A172 (cell line): Measurements from ENCODE around the gene MIEF1. TPM values are rescaled to one million over a fixed set of nuclear protein-coding genes. Genes with fewer than 3 reads are reported as not detected.
"Not testable (repeated sequence)": the region's sequence is repeated elsewhere in the genome, so short reads cannot be mapped to it uniquely, and the experiment has no call there.

Experiments
- DNase-seq: peaks from one replicate; pipeline ENCODE4 v3.0.0-alpha.2; 2015; ENCODE audit warnings: low spot score
- total RNA-seq: library from RNA; depleted of rRNA; stranded (reverse); fragments of >200 nt; shearing (Covaris generic); gene quantifications from 2 replicates; pipeline ENCODE4 v1.2.3, GENCODE V29; 2014

Gene MIEF1
- total RNA-seq, 1 experiment from 2014 or later: 15.8 TPM

GRCh38 chr22:39489094-39490068, 12.7 kb upstream of the MIEF1 start:
- DNase-seq: no peak

- peak; percentile 59 for DNase-seq
These were observed 11.8 kb upstream of the MIEF1 start for GRCh38 chr22:39490135-39490798.

GRCh38 chr22:39490966-39491680, 11.0 kb upstream of the MIEF1 start:
- DNase-seq: no peak

GRCh38 chr22:39491696-39492095, 10.4 kb upstream of the MIEF1 start:
- DNase-seq: no peak

- DNase-seq: no peak
These were observed 9.9 kb upstream of the MIEF1 start for GRCh38 chr22:39492186-39492585.

- peak; percentile 52 for DNase-seq
These were observed 8.3 kb upstream of the MIEF1 start for GRCh38 chr22:39493759-39494158.

DNA sequence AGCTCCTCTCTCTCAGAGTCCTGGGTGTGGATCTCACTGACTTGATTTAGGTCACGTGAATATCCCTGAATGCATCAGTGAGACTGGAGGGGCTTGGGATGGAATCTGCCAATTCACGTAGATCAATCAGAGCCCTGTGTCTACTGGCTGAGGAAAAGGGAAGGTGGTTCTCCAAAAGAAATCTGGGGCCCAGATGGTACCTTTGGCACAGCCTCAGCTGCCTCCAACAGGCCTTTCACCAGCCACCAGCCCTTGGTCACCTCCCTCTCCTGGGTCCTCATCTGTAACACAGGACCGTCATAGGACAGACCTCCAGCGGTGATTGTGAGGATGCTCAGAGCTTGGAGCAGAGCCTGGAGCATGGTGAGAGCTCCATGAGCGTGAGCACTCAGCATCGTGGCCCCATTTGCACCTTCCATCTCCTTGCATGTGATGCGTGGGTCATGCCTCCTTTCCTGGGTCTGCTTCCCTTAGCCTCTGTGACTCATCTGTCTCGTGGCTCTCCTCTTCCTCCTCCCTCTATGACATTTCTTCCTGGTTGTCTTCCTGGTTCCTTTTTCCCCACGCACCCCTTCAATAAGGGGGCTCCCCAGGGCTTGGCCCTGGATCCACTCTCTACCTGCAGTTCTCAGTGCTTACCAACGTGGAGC, 7.5 kb upstream of the MIEF1 start:
- peak; percentile 36 for DNase-seq

DNA sequence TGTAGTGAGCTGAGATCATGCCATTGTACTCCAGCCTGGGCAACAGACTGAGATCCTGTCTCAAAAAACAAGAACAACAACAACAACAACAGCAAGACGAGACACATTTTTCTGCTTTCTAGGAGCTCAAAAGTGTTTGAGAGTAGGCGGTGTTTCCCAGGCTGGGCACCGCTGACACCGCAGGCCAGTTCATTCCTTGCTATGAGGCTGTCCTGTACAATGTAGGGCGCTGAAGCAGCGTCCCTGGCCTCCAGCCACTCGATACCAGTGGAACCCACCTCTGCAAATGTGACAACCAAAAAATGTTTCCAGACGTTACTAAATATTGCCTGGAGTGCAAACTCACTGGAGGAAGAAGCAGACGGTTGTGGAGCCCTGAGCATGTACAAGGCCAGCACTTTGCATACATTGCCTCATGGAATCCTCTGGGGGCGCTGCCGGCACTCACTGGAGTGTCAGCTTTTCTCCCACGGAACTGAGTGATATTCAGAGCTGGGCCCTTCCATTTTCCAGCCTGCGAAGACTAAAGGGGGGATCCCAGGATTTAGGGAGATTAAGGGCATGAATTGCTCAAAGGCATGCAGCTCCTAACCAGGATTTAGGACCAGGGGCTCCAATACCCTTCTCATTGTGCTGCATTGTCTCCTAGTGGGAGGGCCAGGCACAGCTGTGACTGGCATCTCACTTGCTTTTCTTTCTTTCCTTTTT, 5.8 kb upstream of the MIEF1 start:
- DNase-seq: no peak

GRCh38 chr22:39497429-39497828, 4.7 kb upstream of the MIEF1 start:
- no peak for DNase-seq

- no peak for DNase-seq
These were observed 3.7 kb upstream of the MIEF1 start for GRCh38 chr22:39498368-39498767.

DNA sequence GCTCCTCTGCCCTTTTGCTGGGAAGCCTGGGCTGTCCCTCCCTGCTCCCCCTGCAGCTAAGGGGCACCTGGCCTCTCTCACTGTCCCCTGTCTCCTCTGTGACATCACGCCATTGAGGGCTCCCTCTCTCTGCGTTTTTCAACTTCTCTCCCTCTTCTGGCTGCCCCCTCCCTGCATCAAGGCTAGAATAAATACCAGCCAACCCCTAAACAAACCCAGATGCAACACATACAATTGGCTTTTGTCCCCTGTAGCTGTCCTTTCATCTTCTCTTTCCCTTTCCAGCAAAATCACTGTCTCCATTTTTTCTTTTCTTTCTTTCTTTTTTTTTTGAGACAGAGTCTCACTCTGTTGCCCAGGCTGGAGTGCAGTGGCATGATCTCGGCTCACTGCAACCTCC, 3.3 kb upstream of the MIEF1 start:
- no peak for DNase-seq

GRCh38 chr22:39500101-39500500, 2.0 kb upstream of the MIEF1 start:
- DNase-seq: no peak

DNA sequence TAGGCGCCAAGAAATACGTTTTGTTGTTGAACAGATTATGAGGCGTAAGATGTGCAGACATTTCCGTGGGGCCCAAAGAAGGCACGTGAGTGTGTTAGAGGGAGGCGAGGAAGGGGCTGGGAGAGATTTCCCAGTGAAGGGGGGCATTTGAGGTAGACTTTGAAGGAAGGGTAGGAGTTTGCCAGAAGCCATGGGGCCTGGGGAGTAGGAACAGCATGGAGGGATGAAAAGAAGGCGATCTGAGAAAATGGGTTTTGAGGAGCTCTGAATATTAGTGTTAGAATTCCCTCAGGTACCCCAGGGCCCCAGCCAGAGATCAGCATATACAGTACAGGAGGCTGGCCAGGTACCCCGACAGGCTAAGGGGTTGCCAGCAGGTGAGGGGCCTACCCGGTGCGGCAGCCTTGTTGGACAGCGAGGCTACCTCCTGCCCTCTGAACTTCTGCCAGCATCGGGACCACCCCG, 414 bp upstream of the MIEF1 start:
- DNase-seq: no peak

DNA sequence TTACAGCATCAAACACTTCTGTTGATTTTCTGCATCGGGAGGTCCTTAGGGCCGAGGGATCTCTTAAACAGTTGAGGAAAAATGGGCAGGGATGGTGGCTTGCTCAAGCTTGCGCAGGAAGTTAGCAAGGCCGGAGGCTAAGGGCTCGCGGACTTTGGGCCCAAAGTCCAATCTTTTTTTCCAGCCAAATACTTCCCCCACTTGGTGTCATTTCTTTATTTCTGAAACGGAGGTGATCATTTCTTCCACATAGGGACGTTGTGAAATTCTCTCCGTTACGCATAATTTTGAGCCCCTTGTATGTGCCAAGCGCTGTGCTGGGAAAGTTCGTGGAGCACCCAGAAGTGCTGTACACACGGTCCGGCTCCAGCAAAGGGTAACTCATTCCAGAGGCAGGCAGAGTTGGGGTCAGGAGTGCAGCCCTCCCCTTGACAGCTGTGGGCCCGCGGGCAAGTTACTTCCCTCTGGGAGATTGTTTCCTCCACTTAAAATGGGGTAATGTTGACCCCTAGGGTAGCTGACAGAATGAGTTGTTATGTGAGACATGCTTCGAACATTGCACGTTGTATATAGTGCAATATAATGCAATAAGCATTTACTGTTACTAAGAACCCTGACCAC, 809 bp downstream of the MIEF1 start:
- no peak for DNase-seq

DNA sequence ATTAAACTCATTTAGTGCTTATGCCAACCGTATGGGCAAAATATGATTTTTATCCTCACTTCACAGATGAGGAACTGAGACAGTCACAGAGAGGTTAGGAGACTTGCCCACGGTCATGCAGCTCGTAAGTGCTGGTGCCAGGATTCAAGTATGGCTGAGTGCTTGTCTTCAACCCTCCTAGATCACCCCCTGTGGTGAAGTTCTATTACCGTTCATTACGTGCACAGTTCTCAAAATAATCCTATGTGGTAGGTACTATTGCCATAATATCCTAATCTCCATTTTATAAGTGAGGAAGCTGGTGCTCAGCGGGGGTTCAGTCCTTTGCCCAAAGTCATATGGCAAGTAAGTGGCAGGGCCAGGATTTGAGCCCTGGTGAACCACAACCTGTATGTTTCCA, 1.5 kb downstream of the MIEF1 start:
- no peak for DNase-seq

GRCh38 chr22:39504071-39504470, 2.0 kb downstream of the MIEF1 start:
- DNase-seq: no peak

- not testable (repeated sequence) for DNase-seq
These were observed 4.9 kb downstream of the MIEF1 start for GRCh38 chr22:39507021-39507420.

DNA sequence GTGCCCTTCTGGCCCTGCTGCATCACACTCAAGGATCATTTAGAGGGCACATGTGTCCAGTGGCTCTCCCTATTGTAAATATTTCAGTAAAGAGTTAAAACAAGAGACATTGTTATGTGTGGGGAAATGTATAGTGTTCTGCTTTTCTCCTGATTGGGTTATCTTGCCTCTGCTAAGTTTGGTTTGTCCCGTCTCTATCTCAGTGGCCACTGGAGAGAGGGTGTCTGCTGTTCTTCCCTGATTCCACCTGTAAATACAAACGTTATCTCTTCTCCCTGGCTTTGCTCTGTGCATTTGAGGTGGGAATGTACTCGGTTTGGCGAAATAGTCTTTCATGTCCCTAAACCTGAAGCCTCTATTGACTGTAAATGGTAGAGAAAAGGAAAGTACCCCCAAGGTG, 6.3 kb downstream of the MIEF1 start:
- no peak for DNase-seq

GRCh38 chr22:39510529-39511149, 8.5 kb downstream of the MIEF1 start:
- DNase-seq: no peak

GRCh38 chr22:39511226-39511625, 9.1 kb downstream of the MIEF1 start:
- no peak for DNase-seq
